K562 (cell line): ENCODE data around the gene LRRC61. TPM values are rescaled to one million over a fixed set of nuclear protein-coding genes. Genes with fewer than 3 reads are reported as not detected.

Experiments used
- ATAC-seq: fragments of 200-7000 bp; cut with Tn5 transposase; 3 replicates; pipeline ENCODE4 v1.9.1; 2020; ENCODE audit warnings: moderate library complexity
- BruUV-seq: library from RNA; stranded (reverse); fragments of 400-500 nt; replicated peaks from 2 replicates; lab custom pipeline; 2021; lab: Mats Ljungman, UMichigan
- CTCF ChIA-PET: fragments of 300-600 bp; formaldehyde crosslinking; extraction: SDS; loops from one replicate; lab custom pipeline; 2021; ENCODE audit warnings: low intra/inter-chr PET ratio; lab: Yijun Ruan, JAX
- POLR2A ChIA-PET: fragments of 300-600, 350-650 bp; sonication (Branson Sonifier 250); formaldehyde crosslinking; extraction: SDS; loops from one replicate; lab custom pipeline; 2021; ENCODE audit warnings: antibody characterized with exemption, inconsistent platforms; lab: Yijun Ruan, JAX
- DNase-seq, 4 experiments: peaks; one replicate each; pipeline versions ENCODE4 v3.0.0 to v3.0.0-alpha.2; 2011 to 2018; ENCODE audit warnings: low spot score in 3 of 4, mixed read lengths in 3 of 4; ENCODE audit errors: extremely low read depth in 1 of 4
- FAIRE-seq: peaks from 2 replicates; lab custom pipeline; 2011; peaks lifted over from hg19 to GRCh38; lab: Jason Lieb, UNC
- H2AFZ ChIP-seq: 2 replicates; pipeline ENCODE4 v1.6.0; 2011; ENCODE audit warnings: low read depth, low read length, control low read depth, inconsistent platforms
- H3K27ac ChIP-seq: fragments of 200-600 bp; 3 replicates; pipeline ENCODE4 v1.8.0; 2011; ENCODE audit warnings: low read depth, mild to moderate bottlenecking, control low read depth, inconsistent platforms, low read length, moderate library complexity, mixed read lengths; ENCODE audit errors: extremely low read depth
- H3K27me3 ChIP-seq, 2 experiments: fragments of 300-600 bp in 1 of 2; 2 replicates in 1 of 2; 3 replicates in 1 of 2; pipeline versions ENCODE4 v1.6.0 to v1.8.0; 2011; ENCODE audit warnings: inconsistent platforms in 2 of 2, low read length in 2 of 2, mild to moderate bottlenecking in 1 of 2, mixed read lengths in 1 of 2, moderate library complexity in 1 of 2; ENCODE audit not compliant: control insufficient read depth in 2 of 2, insufficient read depth in 2 of 2
- H3K36me3 ChIP-seq: fragments of 300-600 bp; 3 replicates; pipeline ENCODE4 v1.8.0; 2011; ENCODE audit warnings: mild to moderate bottlenecking, low read length, inconsistent platforms; ENCODE audit not compliant: control insufficient read depth, insufficient read depth
- H3K4me1 ChIP-seq, 2 experiments: fragments of 200-600 bp in 1 of 2; replicated peaks in 1 of 2; 2 replicates in 1 of 2; 3 replicates in 1 of 2; pipeline versions ENCODE4 v1.5.1 to v1.8.0; 2011; ENCODE audit warnings: inconsistent platforms in 2 of 2, low read length in 2 of 2, mild to moderate bottlenecking in 1 of 2, mixed read lengths in 1 of 2, moderate library complexity in 1 of 2; ENCODE audit not compliant: control insufficient read depth in 2 of 2, insufficient read depth in 2 of 2
- H3K4me2 ChIP-seq: 2 replicates; pipeline ENCODE4 v1.6.1; 2011; ENCODE audit warnings: low read length, control low read depth, inconsistent platforms, mixed read lengths; ENCODE audit not compliant: insufficient read depth
- H3K4me3 ChIP-seq: fragments of 200-600 bp; sonication (generic), shearing (Covaris generic); 2 replicates; pipeline ENCODE4 v1.5.1; 2016; ENCODE audit warnings: control low read depth, inconsistent platforms
- H3K79me2 ChIP-seq: fragments of 200-600 bp; 3 replicates; pipeline ENCODE4 v1.8.0; 2011; ENCODE audit warnings: low read length, inconsistent platforms; ENCODE audit not compliant: control insufficient read depth, insufficient read depth
- H3K9ac ChIP-seq, 2 experiments: 2 replicates each; pipeline versions ENCODE4 v1.6.0 to v1.6.1; 2011; ENCODE audit warnings: low read depth in 2 of 2, low read length in 2 of 2, control low read depth in 1 of 2, inconsistent platforms in 1 of 2, mild to moderate bottlenecking in 1 of 2, mixed read lengths in 1 of 2; ENCODE audit not compliant: insufficient read depth in 1 of 2
- H3K9me1 ChIP-seq: one replicate; pipeline ENCODE4 v1.6.0; 2011; ENCODE audit warnings: inconsistent platforms, mild to moderate bottlenecking, low read length, moderate library complexity; ENCODE audit not compliant: control insufficient read depth, insufficient read depth
- H3K9me3 ChIP-seq: replicated peaks from 2 replicates; pipeline ENCODE4 v1.5.1; 2011; ENCODE audit warnings: low read depth, low read length, inconsistent platforms; ENCODE audit not compliant: control insufficient read depth, insufficient read depth
- H4K20me1 ChIP-seq: replicated peaks from 2 replicates; pipeline ENCODE4 v1.6.1; 2011; ENCODE audit warnings: low read length, inconsistent platforms, mixed read lengths; ENCODE audit not compliant: control insufficient read depth, insufficient read depth
- ATF3 ChIP-seq, 2 experiments: fragments of 450-650 bp in 1 of 2; sonication (generic) in 1 of 2; formaldehyde crosslinking in 1 of 2; IDR thresholded peaks in 1 of 2; conservative IDR thresholded peaks in 1 of 2; 2 replicates each; pipeline versions ENCODE4 v1.6.1 to v1.8.1; 2016 to 2023; ENCODE audit warnings: mild to moderate bottlenecking in 2 of 2, moderate library complexity in 2 of 2, inconsistent platforms in 1 of 2, missing genetic modification reagents in 1 of 2
- ATF4 ChIP-seq: fragments of 450-650 bp; formaldehyde crosslinking; IDR thresholded peaks from 2 replicates; pipeline ENCODE4 v1.4.0; 2022; ENCODE audit warnings: mild to moderate bottlenecking, moderate library complexity
- BCLAF1 ChIP-seq, 2 experiments: fragments of 450-650 bp in 1 of 2; IDR thresholded peaks; 2 replicates each; pipeline ENCODE4 v1.6.1; 2011 to 2017; ENCODE audit warnings: low read depth in 2 of 2, antibody characterized with exemption in 1 of 2, borderline replicate concordance in 1 of 2, low read length in 1 of 2, mild to moderate bottlenecking in 1 of 2, mixed read lengths in 1 of 2; ENCODE audit not compliant: control insufficient read depth in 1 of 2
- CEBPB ChIP-seq: fragments of 450-650 bp; IDR thresholded peaks from 2 replicates; pipeline ENCODE4 v1.6.1; 2016; ENCODE audit warnings: missing genetic modification characterization, missing compliant biosample characterization
- CEBPG ChIP-seq, 3 experiments: fragments of 200-800 bp in 1 of 3; sonication (Bioruptor generic) in 1 of 3; sonication (generic) in 1 of 3; formaldehyde crosslinking in 1 of 3; IDR thresholded peaks in 2 of 3; conservative IDR thresholded peaks in 1 of 3; 2 replicates each; pipeline versions ENCODE4 v1.6.1 to v1.8.0; 2016 to 2022; ENCODE audit warnings: missing compliant biosample characterization in 2 of 3, missing genetic modification characterization in 2 of 3, mild to moderate bottlenecking in 1 of 3, missing genetic modification reagents in 1 of 3
- HDAC6 ChIP-seq: IDR thresholded peaks from 2 replicates; pipeline ENCODE4 v1.6.1; 2012; ENCODE audit warnings: low read depth, mild to moderate bottlenecking, control low read depth, inconsistent platforms, low read length, moderate library complexity
- NR2C2 ChIP-seq, 2 experiments: fragments of 200-800 bp in 1 of 2; sonication (Bioruptor generic) in 1 of 2; sonication (generic) in 1 of 2; formaldehyde crosslinking in 1 of 2; IDR thresholded peaks; 2 replicates each; pipeline versions ENCODE4 v1.6.1 to v1.8.0; 2016 to 2022; ENCODE audit warnings: mild to moderate bottlenecking in 1 of 2, missing compliant biosample characterization in 1 of 2, missing genetic modification characterization in 1 of 2, missing genetic modification reagents in 1 of 2
- WHSC1 ChIP-seq: IDR thresholded peaks from one replicate; pipeline ENCODE4 v1.6.1; 2012; ENCODE audit warnings: low read length, control low read depth, inconsistent platforms
- WGBS: fragments of 100-300 bp; shearing (Covaris generic); methylation state at CpG from one replicate; pipeline ENCODE4 v1.1.6; 2016; ENCODE audit warnings: low coverage, mixed read lengths; ENCODE audit not compliant: insufficient coverage; ENCODE audit errors: missing lambda C conversion rate; 5-methylcytosine and 5-hydroxymethylcytosine counted together
- in situ Hi-C: fragments of 300-500 bp; cut with MboI; formaldehyde crosslinking; loops from 4 replicates; pipeline ENCODE4 v1.15.0; 2018; ENCODE audit warnings: inconsistent platforms, mixed read lengths
- intact Hi-C: fragments of 100-400 bp; cut with micrococcal nuclease; formaldehyde crosslinking; loops from 2 replicates; pipeline ENCODE4 v1.14.2; 2022
- polyA plus RNA-seq, 8 experiments: library from polyadenylated mRNA; depleted of rRNA in 4 of 8; stranded (reverse) in 5 of 8; unstranded in 3 of 8; fragments of >200 nt; fragmentation: Nextera tagmentation in 2 of 8; fragmentation: Illumina TruSeq in 1 of 8; extraction: Ambion mirVana in 2 of 8; extraction: Trizol in 1 of 8; gene quantifications; 2 replicates each; pipeline versions ENCODE4 v1.2.1 to v1.2.3, GENCODE V29; 2011 to 2014; ENCODE audit warnings: inconsistent platforms in 1 of 8, missing spikeins in 1 of 8
- total RNA-seq, 7 experiments: library from RNA; depleted of rRNA in 6 of 7; stranded (reverse); fragments of >200 nt in 6 of 7; fragmentation: Illumina TruSeq in 2 of 7; extraction: Trizol in 2 of 7; gene quantifications; 2 replicates each; pipeline versions ENCODE4 v1.2.1 to v1.2.3, GENCODE V29; 2011 to 2021; ENCODE audit warnings: low replicate concordance in 1 of 7

LRRC61 gene
- total and polyA plus RNA-seq, 9 of the 15 experiments (the other 6 are each of a cell fraction or from before 2014, with no cell fraction given) = 1.3 to 55.2 (median 35.2) TPM

- CTCF ChIA-PET = no interaction called here
Observed at GRCh38 chr7:150335108-150335773, 12.1 kb downstream of the LRRC61 start.

More at GRCh38 chr7:150335108-150335773, 12.1 kb downstream of the LRRC61 start:
- FAIRE-seq (no peak), DNase-seq (peak in 2 of 4 experiments; percentile 13 to 14), ATAC-seq (no peak)
- intact Hi-C loops = no loop called here
- Histone ChIP-seq H3K27me3 (no peaks in the 10 kb centered on the region), H2AFZ (no peak overlapping the region), H3K4me1 (peaks cover 0 to 26% of the 10 kb centered on the region in 2 experiments; a peak in 3 of 5 replicates), H3K4me2 (no peak overlapping the region), H3K27ac (no peak overlapping the region), H3K4me3 (no peak overlapping the region), H3K36me3 (peaks cover 58% of the 10 kb centered on the region; the same call in 2 of the 3 replicates), H3K9ac (no peak overlapping the region), H3K79me2 (no peaks in the 10 kb centered on the region), H3K9me1 (peaks cover 6% of the 10 kb centered on the region), H4K20me1 (peaks cover 5% of the 10 kb centered on the region; the same call in 1 of the 2 replicates), H3K9me3 (no peaks in the 10 kb centered on the region)
- no TSS peak for BruUV-seq
- WGBS = 72% methylated on average over 7 of the region's 7 CpGs
- TF ChIP-seq WHSC1 = peak; percentile 43
- no peak for TF ChIP-seq ATF4 (CRISPR knock-in tag)
- peak; percentile 74 for TF ChIP-seq CEBPB
- TF ChIP-seq HDAC6 = 0 out of 2 replicates have a peak, but pooled peaks have one; percentile 10
- no peak for TF ChIP-seq NR2C2 (CRISPR knock-in tag; IDR thresholded peaks at IDR 0.05)
- no peak for TF ChIP-seq NR2C2 (tag; IDR thresholded peaks at IDR 0.05)
- TF ChIP-seq BCLAF1 (IDR thresholded peaks at IDR 0.05; ENCODE audit: borderline replicate concordance in 1 of 2, control insufficient read depth in 1 of 2, low read depth in 2 of 2, low read length in 1 of 2) = no peak
- TF ChIP-seq CEBPG (CRISPR knock-in tag; IDR thresholded peaks at IDR 0.05) = peak; percentile 53
- peak; percentile 74 to 82 for TF ChIP-seq CEBPG (tag; conservative IDR thresholded peaks at IDR 0.05 in 1 of 2, IDR thresholded peaks at IDR 0.05 in 1 of 2)
- TF ChIP-seq ATF3 (IDR thresholded peaks at IDR 0.05) = peak; percentile 72
- no peak for TF ChIP-seq ATF3 (CRISPR knock-in tag; conservative IDR thresholded peaks at IDR 0.05)
- POLR2A ChIA-PET = interaction anchor here (0.7 to 2.0 kb wide), 8 partner anchors 8 to 473 kb away, joined by 3 to 13 read pairs (median 4); partner anchors contain the start of gene ACTR3C
- in situ Hi-C loops = no loop called here
